HG03139 (cell line): Measurements from ENCODE around the gene GBA2.

ENCODE experiments used
- ATAC-seq: cut with Tn5 transposase; IDR thresholded peaks from one replicate; pipeline ENCODE4 v1.9.1; 2021; ENCODE audit not compliant: unreplicated experiment

The GBA2 gene

DNA sequence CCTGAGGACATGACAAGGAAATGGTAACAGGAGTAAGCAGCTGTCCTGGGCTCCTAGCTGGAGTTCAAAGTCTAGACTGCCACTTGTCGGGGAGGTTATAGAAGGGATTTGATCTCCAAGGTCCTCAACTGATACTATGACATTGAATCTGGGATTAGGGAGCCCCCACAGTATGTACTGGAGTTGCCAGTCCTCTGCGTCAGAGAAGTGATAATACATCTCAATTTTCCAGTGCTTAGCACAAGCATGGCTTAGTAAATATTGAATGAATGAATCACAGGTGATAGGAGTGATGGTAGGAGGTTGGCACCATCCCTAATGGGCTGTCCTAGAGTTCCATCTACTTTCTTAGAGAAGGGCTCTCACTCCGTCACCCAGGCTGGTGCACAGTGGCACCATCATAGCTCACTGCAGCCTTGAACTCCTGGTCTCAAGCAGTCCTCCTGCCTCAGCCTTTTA, 53.1 kb downstream of the GBA2 start:
- ATAC-seq, result no peak

DNA sequence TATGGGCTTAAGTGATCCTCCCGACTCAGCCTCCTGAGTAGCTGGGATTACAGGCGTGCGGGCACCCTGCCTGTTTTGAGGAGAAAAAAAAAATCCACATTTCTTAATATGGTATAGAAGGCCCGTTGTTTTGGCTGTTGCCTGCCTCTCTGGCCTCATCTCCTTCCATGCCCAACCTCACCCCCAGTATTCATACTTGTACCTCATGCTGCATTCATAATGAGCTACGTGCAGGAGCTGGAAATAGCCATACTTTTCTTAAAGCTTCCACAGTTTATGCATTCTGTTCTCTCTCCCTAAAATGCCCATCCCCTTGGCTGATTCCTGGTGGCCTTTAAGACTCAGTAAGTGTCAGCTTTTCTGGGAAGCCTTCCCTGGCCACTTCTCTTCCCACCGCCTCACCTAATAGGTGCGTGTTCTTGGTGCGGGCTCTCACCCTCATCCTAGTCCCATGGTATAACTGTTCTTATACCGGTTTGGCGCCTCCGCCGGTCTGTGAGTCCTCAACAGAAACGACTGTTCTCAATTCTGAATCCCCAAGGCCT, 57.2 kb downstream of the GBA2 start:
- no peak for ATAC-seq

- ATAC-seq, result no peak
Measured at GRCh38 chr9:35691334-35691650, 57.7 kb downstream of the GBA2 start.

- no peak for ATAC-seq
Measured at GRCh38 chr9:35690614-35691333, 58.3 kb downstream of the GBA2 start.

GRCh38 chr9:35690294-35690613, 58.8 kb downstream of the GBA2 start:
- no peak for ATAC-seq

- no peak for ATAC-seq
Measured at GRCh38 chr9:35689542-35690293, 59.3 kb downstream of the GBA2 start, which contains the start of gene TPM2. TSS of gene TPM2 (minus strand) at chr9:35689925. CDS start at chr9:35689817, 108 bp downstream.

DNA sequence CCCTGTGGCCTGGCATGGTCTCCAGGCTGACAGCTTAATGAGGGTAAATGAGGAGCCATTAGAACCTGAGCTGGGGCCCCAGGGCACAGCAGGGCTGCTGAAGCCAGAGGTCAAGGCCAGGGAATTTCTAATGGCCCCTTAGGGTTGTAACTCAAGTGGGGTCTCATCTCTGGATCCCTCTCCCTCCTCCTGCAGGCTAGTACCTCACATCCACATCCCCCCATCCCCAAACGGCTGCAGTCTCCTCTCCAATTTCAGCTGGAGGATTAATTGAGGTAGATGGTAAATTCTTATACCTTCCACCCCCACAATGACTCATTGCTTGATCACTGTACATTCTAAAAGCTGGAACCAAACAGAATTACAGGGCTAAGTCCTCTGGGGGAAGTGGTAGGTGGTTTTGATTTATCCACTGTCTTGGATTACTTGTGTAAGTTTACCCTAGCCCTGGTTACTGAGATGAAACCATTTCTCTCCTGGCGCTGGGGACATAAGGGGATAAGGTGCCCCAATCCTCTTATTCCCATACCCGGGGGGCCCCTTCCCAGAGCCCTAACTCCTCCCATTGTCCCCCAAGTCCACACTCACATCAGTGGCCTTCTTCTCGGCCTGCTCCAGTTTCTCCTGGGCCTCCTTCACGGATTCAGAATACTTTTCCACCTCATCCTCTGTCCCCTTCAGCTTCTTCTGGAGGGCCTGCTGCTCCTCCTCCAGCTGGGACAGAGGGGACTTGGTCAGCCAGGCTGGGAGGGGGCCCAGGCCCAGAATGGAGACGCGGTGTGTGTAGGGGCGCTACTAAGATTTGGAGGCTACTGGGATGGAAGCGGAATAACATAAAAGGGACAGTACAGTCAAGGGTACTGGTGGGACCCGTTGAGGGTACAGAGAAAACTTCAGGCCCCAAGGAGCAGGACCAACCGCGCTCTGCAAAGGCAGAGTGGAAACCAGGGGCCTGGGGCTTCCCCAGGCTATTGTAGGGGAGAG, 60.2 kb downstream of the GBA2 start:
- ATAC-seq, result no peak

DNA sequence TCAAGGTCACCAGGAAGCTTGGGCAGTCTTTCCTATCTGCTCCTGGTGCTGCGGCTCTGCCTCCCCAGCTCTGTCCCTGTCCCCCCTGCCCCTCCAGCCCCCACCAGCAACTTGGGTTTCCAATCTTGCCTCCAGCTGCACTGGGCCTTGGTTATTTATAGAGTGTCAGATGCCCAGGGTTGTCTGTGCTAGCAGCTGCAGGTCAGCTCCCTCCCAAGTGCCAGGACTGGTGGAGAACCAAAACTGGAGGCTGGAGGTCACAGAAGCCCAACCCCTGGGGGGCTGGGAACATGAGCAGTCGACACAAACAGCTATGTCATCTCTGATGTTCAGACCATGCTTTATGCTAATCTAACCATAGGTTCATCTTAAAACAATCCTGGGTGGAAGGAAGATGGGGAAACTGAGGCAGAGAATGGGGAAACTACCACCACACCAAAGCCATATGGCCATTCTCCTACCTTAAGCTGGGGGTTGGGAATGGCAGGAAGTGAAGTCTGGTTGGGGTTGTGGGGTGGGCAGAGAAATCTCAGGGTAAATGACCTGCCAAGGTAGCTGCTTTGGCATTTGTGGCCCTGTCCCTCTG, 61.0 kb downstream of the GBA2 start:
- ATAC-seq, result no peak

GRCh38 chr9:35687306-35687705, 61.7 kb downstream of the GBA2 start:
- no peak for ATAC-seq
